Measurements from ENCODE around the gene CISD1. TPM values are rescaled to one million over a fixed set of nuclear protein-coding genes. Genes with fewer than 3 reads are reported as not detected.

CISD1 gene
- polyA plus RNA-seq, 1 donor from 2014 or later, result 53.0 TPM

DNA sequence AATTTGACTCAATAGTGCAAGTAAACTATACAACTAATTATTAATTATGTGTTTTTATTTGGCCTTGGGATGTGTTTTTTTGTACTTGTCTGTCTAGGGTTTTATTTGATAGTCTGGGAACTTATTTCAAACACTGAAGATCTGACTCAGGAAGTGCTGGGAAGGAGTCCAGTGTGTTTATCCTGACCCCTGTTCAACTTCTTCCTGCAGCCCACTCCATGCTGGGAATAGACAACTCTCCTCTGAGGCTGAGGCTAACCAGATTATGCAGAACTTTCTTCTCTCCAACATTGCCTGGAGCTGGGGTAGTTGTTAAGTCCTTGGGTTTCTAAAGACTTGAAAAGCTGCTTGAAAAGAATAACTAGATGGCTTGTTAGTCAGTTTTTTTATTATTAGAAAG, 6.9 kb downstream of the CISD1 start:
- Mint-ChIP-seq H3K36me3 (peaks cover 2% of the 10 kb centered on the region), H3K27ac (no peak overlapping the region), H3K9me3 (no peaks in the 10 kb centered on the region), H3K4me3 (no peak overlapping the region), H3K4me1 (peaks cover 2 to 22% (median 5%) of the 10 kb centered on the region in 3 donors), H3K27me3 (no peaks in the 10 kb centered on the region)

DNA sequence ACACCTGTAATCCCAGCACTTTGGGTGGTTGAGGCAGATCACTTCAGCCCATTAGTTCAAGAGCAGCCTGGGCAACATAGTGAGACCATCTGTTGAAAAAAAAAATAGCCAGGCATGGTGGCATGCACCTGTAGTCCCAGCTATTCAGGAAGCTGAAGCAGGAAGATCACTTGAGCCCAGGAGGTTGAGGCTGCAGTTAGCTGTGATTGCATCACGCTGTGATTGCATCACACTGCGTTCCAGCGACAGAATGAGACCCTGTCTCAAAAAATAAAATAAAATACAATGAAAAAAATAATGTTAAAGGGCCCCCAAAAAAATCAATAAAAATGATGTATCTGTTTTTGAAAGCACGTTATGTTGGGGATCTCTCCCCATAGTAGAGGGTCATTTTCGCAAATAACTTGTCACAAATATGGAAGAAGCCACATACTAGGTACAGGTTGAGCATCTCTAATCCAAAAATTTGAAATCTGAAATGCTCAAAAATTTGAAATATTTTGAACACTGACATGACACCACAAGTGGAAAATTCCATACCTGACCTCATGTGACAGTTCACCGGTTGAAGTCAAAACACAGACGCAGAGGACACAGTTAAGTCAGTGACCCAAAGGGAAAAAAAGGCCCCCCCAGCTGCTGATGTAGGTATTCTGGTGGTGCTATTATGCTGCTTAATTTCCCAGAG, 9.5 kb downstream of the CISD1 start:
- H3K27ac Mint-ChIP-seq, result no peak overlapping the region
- peaks cover 7 to 26% (median 13%) of the 10 kb centered on the region in 3 donors for H3K4me1 Mint-ChIP-seq
- H3K27me3 Mint-ChIP-seq, result no peaks in the 10 kb centered on the region
- no peaks in the 10 kb centered on the region for H3K9me3 Mint-ChIP-seq
- H3K4me3 Mint-ChIP-seq, result no peak overlapping the region
- no peaks in the 10 kb centered on the region for H3K36me3 Mint-ChIP-seq

DNA sequence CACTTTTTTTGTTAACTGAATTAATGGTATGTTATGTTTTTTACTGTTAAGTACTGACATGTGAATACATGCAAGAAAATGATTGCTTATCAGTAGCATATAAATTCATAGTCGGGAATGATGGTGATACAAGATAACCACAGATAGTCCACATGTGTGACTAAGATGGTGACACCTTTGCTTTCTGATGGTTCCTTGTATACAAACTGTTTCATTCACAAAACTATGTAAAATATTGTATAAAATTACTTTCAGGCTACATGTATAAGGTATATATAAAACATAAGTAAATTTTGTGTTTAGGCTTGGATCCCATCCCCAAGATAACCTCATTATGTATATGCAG, 10.0 kb downstream of the CISD1 start:
- Mint-ChIP-seq H3K9me3 (no peaks in the 10 kb centered on the region), H3K36me3 (no peaks in the 10 kb centered on the region), H3K27me3 (no peaks in the 10 kb centered on the region), H3K4me1 (peaks cover 6 to 23% (median 13%) of the 10 kb centered on the region in 3 donors), H3K4me3 (no peak overlapping the region), H3K27ac (no peak overlapping the region)

GRCh38 chr10:58280477-58280876, 11.5 kb downstream of the CISD1 start:
- Mint-ChIP-seq H3K9me3 (no peaks in the 10 kb centered on the region), H3K27ac (no peak overlapping the region), H3K27me3 (no peaks in the 10 kb centered on the region), H3K36me3 (no peaks in the 10 kb centered on the region), H3K4me3 (no peak overlapping the region), H3K4me1 (peaks cover 6 to 20% (median 11%) of the 10 kb centered on the region in 3 donors)

DNA sequence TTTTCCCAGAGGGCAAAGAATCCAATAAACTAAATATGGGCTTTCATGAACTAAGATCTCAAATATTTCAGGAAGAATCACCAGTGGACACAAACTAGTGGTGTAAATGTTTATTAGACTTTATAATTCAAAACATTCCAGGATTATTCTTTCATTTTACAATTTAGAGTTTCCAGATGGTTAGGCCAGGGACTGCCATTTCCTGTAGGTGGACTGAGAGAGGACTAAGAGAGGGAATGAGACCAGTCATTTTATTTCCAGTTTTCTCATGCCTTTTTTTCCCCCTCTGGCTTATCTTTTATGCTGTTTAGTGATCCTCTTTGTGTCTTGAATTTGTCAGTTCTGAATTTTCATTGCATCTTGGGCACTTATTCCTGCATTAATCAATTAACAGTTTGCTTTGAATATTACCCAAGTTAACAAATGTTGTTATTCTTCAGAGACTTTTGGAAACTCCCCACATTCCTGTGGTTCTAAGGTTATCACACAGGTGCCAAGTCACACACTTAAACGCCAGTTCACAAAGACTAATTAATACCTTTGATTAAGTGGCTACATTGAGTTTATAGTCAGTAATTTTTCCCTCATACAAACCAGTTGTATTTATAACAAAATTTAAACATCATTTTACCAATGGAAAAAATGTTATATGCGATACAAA, 12.3 kb downstream of the CISD1 start:
- Mint-ChIP-seq H3K27me3 (no peaks in the 10 kb centered on the region), H3K4me1 (peaks cover 6 to 20% (median 11%) of the 10 kb centered on the region in 3 donors), H3K4me3 (no peak overlapping the region), H3K9me3 (no peaks in the 10 kb centered on the region), H3K36me3 (no peaks in the 10 kb centered on the region), H3K27ac (peak overlapping the region in 1 of 3 donors; percentile 15)

- Mint-ChIP-seq H3K4me1 (peaks cover 6 to 20% (median 11%) of the 10 kb centered on the region in 3 donors), H3K27me3 (no peaks in the 10 kb centered on the region), H3K4me3 (peak overlapping the region in 2 of 4 donors; percentile 13 to 85), H3K9me3 (no peaks in the 10 kb centered on the region), H3K27ac (peak overlapping the region; percentile 0 to 63 (median 21)), H3K36me3 (no peaks in the 10 kb centered on the region)
Measured at GRCh38 chr10:58282615-58283014, 13.7 kb downstream of the CISD1 start.

- Mint-ChIP-seq H3K4me1 (peaks cover 2 to 4% (median 3%) of the 10 kb centered on the region in 3 donors), H3K4me3 (no peak overlapping the region), H3K9me3 (no peaks in the 10 kb centered on the region), H3K36me3 (no peaks in the 10 kb centered on the region), H3K27me3 (no peaks in the 10 kb centered on the region), H3K27ac (no peak overlapping the region)
Measured at GRCh38 chr10:58291538-58292174, 22.7 kb downstream of the CISD1 start.

DNA sequence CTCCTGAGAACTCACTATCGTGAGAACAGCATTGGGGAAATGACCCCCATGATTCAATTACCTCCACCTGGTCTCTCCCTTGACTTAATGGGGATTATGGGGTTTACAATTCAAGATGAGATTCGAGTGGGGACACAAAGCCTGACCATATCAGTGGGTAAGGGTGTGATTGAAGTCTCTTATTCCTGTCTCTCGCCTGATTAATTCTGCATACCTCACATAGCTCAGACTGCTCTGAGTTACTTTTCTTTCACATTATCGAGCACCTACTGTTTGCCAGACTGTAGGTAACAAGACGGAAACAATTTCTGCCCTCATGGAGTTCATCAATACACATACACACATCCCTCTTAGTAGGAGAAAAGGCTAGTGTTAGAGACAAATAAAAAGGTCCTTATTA, 25.0 kb downstream of the CISD1 start:
- no peak overlapping the region for H3K27ac Mint-ChIP-seq
- H3K4me1 Mint-ChIP-seq, result peaks cover 2 to 4% (median 3%) of the 10 kb centered on the region in 3 donors
- H3K27me3 Mint-ChIP-seq, result no peaks in the 10 kb centered on the region
- no peak overlapping the region for H3K4me3 Mint-ChIP-seq
- no peaks in the 10 kb centered on the region for H3K9me3 Mint-ChIP-seq
- no peaks in the 10 kb centered on the region for H3K36me3 Mint-ChIP-seq

GRCh38 chr10:58299580-58299979, 30.6 kb downstream of the CISD1 start:
- Mint-ChIP-seq H3K27ac (no peak overlapping the region), H3K9me3 (no peaks in the 10 kb centered on the region)

DNA sequence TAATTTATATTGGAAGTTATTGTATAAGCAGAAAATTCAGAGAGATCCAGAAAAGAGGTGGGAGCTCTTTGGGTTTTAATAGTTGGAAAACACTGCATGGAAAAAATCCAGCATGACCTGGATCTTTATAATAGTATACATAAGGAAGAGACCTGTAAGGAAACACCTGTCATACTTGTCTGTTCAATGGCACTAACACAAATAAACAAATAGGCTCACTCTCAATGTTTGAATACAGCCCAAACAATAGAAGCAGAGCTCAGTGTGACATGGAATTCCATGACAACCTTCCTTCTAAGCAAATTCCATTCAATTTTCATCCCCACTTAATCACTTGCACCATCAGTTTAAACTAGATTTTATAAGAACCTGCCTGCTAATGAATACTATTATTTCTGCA, 31.7 kb downstream of the CISD1 start:
- H3K4me1 Mint-ChIP-seq, result no peaks in the 10 kb centered on the region
- H3K4me3 Mint-ChIP-seq, result no peak overlapping the region

More at GRCh38 chr10:58299580-58299979, 30.6 kb downstream of the CISD1 start:
- H3K4me3 Mint-ChIP-seq, result no peak overlapping the region
- no peaks in the 10 kb centered on the region for H3K4me1 Mint-ChIP-seq
- peaks cover 6% of the 10 kb centered on the region for H3K27me3 Mint-ChIP-seq
- H3K36me3 Mint-ChIP-seq, result no peaks in the 10 kb centered on the region

DNA sequence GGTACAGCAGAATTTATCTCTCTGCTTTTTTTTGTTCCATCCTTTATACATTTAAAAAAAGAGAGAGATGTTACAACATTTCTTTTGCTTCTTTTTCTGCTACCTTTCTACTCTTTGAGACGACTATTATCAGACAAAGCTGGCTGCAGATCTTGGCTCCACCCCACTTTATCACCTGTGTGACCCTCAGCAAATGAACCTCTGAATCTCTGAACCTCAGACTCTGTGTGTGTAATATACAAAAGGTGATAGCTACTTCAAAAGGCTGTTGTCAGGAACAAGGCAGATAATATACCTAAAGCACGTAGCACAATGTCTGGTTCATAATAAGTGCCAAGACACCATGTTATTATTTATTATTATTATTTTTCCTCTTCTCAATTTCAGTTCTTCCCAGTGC, 33.3 kb downstream of the CISD1 start:
- H3K27ac Mint-ChIP-seq, result no peak overlapping the region
- H3K9me3 Mint-ChIP-seq, result no peaks in the 10 kb centered on the region
- H3K36me3 Mint-ChIP-seq, result no peaks in the 10 kb centered on the region
- peaks cover 9% of the 10 kb centered on the region for H3K27me3 Mint-ChIP-seq
- no peak overlapping the region for H3K4me3 Mint-ChIP-seq
- no peaks in the 10 kb centered on the region for H3K4me1 Mint-ChIP-seq

More for the DNA sequence above, 31.7 kb downstream of the CISD1 start:
- no peak overlapping the region for H3K27ac Mint-ChIP-seq
- H3K36me3 Mint-ChIP-seq, result no peaks in the 10 kb centered on the region
- peaks cover 6% of the 10 kb centered on the region for H3K27me3 Mint-ChIP-seq
- H3K9me3 Mint-ChIP-seq, result no peaks in the 10 kb centered on the region

- H3K36me3 Mint-ChIP-seq, result no peaks in the 10 kb centered on the region
- no peak overlapping the region for H3K27ac Mint-ChIP-seq
- no peaks in the 10 kb centered on the region for H3K4me1 Mint-ChIP-seq
- H3K4me3 Mint-ChIP-seq, result no peak overlapping the region
- H3K9me3 Mint-ChIP-seq, result no peaks in the 10 kb centered on the region
- H3K27me3 Mint-ChIP-seq, result peaks cover 11% of the 10 kb centered on the region
Measured at GRCh38 chr10:58304099-58304633, 35.2 kb downstream of the CISD1 start.

GRCh38 chr10:58305821-58306220, 36.9 kb downstream of the CISD1 start:
- H3K4me3 Mint-ChIP-seq, result no peak overlapping the region
- no peak overlapping the region for H3K27ac Mint-ChIP-seq
- H3K36me3 Mint-ChIP-seq, result no peaks in the 10 kb centered on the region
- H3K4me1 Mint-ChIP-seq, result no peaks in the 10 kb centered on the region
- no peaks in the 10 kb centered on the region for H3K9me3 Mint-ChIP-seq
- H3K27me3 Mint-ChIP-seq, result peaks cover 15% of the 10 kb centered on the region

- Mint-ChIP-seq H3K4me1 (no peaks in the 10 kb centered on the region), H3K27me3 (peaks cover 14% of the 10 kb centered on the region), H3K9me3 (no peaks in the 10 kb centered on the region), H3K36me3 (no peaks in the 10 kb centered on the region), H3K4me3 (no peak overlapping the region), H3K27ac (no peak overlapping the region)
Measured at GRCh38 chr10:58307676-58308075, 38.7 kb downstream of the CISD1 start.

GRCh38 chr10:58311026-58311425, 42.1 kb downstream of the CISD1 start:
- no peaks in the 10 kb centered on the region for H3K9me3 Mint-ChIP-seq
- no peaks in the 10 kb centered on the region for H3K4me1 Mint-ChIP-seq
- peaks cover 7% of the 10 kb centered on the region for H3K27me3 Mint-ChIP-seq
- H3K36me3 Mint-ChIP-seq, result no peaks in the 10 kb centered on the region
- H3K27ac Mint-ChIP-seq, result no peak overlapping the region
- no peak overlapping the region for H3K4me3 Mint-ChIP-seq

Measured in IgD-negative memory B cell (primary cell).